Mucosa of rectum (tissue), 2 donors: Measurements from ENCODE around the gene COPS9.

Source experiments
- H3K27ac ChIP-seq, 2 donors: one replicate each; pipeline ENCODE4 v1.7.0; 2013; ENCODE audit warnings: inconsistent platforms in 2 of 2, low read depth in 2 of 2, low read length in 2 of 2
- H3K27me3 ChIP-seq, 2 donors: one replicate each; pipeline ENCODE4 v1.7.0; 2013; ENCODE audit warnings: low read length in 2 of 2; ENCODE audit not compliant: control insufficient read depth in 2 of 2, insufficient read depth in 2 of 2
- H3K36me3 ChIP-seq, 2 donors: one replicate each; pipeline ENCODE4 v1.7.0; 2013; ENCODE audit warnings: low read length in 2 of 2; ENCODE audit not compliant: control insufficient read depth in 2 of 2, insufficient read depth in 2 of 2
- H3K4me1 ChIP-seq, 2 donors: one replicate each; pipeline ENCODE4 v1.7.0; 2013; ENCODE audit warnings: low read length in 2 of 2, mild to moderate bottlenecking in 1 of 2; ENCODE audit not compliant: control insufficient read depth in 2 of 2, insufficient read depth in 2 of 2
- H3K4me3 ChIP-seq, 2 donors: one replicate each; pipeline ENCODE4 v1.7.0; 2013; ENCODE audit warnings: low read length in 2 of 2
- H3K9ac ChIP-seq, 2 donors: one replicate each; pipeline ENCODE4 v1.7.0; 2013; ENCODE audit warnings: low read length in 2 of 2, low read depth in 1 of 2, mild to moderate bottlenecking in 1 of 2
- H3K9me3 ChIP-seq, 2 donors: one replicate each; pipeline ENCODE4 v1.7.0; 2013; ENCODE audit warnings: low read length in 2 of 2; ENCODE audit not compliant: control insufficient read depth in 2 of 2
- donor health status: healthy.
- donor health status: Normal muscosa, but diverticular disease.

COPS9 gene

DNA sequence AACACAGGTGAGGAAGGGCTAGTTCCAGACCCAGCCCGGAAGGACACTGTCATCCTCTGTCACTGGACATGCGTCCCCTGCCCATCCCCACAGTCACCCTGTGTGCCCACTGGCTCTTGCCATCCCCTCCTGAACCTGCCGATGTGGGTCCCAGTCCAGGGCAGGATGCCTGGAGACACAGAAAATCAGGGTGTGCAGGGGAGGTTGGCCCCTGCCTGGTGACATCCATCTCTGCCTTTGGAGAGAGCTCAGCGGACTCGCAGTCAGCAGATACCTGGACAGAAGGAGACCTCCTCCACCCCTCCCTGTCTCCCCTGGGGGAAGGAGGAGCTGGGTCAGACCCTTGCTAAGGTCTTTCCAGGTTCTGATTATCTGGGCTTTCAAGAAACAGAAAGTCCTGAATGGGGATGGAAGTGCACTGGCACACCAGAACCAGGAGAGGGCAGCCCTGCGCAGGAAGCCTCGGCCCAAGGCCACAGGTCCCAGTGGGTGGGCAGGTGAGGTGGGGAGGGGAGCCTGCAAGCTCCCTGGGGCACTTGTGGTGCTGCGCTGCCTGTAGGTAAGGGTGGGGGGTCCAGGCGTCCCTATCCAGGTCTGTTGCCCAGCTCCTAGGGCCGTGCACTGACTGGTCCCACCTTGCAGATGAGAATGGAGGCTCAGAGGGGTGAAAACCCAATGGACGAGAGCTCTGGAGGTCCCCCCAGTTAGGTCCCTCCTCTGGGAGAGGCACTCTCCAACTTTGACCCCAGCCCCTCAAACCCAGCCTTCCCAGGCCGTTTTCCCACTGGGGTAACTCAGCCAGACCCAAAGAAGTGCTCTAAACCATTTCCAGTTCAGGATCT, 14.1 kb upstream of the COPS9 start:
- Histone ChIP-seq H3K27ac (no peak overlapping the region), H3K4me1 (no peaks in the 10 kb centered on the region), H3K27me3 (peaks cover 2 to 4% of the 10 kb centered on the region in 2 donors), H3K9ac (no peak overlapping the region), H3K9me3 (no peaks in the 10 kb centered on the region), H3K4me3 (no peak overlapping the region), H3K36me3 (no peaks in the 10 kb centered on the region)

DNA sequence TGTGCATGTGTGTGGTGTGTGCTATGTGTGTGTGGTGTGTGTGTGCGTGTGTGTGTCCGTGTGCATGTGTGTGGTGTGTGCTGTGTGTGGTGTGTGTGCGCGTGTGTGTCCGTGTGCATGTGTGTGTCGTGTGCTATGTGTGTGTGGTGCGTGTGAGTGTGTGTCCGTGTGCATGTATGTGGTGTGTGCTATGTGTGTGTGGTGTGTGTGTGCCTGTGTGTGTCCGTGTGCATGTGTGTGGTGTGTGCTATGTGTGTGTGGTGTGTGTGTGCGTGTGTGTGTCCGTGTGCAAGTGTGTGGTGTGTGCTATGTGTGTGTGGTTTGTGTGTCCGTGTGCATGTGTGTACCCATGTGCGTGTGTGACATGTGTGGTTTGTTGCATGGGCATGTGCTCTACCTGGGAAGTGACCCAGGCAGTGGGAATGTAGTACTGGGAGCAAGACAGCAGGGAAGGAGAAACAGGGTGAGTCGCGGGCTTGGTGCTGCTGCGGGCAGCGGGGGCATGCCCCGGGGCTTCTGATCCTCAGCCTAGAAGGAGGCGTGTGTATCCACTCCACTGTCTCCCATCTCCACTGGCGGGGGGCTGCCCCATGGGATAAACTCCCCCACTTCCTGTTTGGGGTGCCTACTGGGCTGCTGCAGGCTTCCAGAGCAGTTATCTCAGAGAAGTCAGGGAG, 11.9 kb upstream of the COPS9 start:
- H3K36me3 ChIP-seq, result no peaks in the 10 kb centered on the region
- H3K27me3 ChIP-seq, result peaks cover 2 to 7% of the 10 kb centered on the region in 2 donors
- H3K4me3 ChIP-seq, result no peak overlapping the region
- H3K27ac ChIP-seq, result no peak overlapping the region
- no peaks in the 10 kb centered on the region for H3K9me3 ChIP-seq
- no peak overlapping the region for H3K9ac ChIP-seq
- H3K4me1 ChIP-seq, result no peaks in the 10 kb centered on the region

DNA sequence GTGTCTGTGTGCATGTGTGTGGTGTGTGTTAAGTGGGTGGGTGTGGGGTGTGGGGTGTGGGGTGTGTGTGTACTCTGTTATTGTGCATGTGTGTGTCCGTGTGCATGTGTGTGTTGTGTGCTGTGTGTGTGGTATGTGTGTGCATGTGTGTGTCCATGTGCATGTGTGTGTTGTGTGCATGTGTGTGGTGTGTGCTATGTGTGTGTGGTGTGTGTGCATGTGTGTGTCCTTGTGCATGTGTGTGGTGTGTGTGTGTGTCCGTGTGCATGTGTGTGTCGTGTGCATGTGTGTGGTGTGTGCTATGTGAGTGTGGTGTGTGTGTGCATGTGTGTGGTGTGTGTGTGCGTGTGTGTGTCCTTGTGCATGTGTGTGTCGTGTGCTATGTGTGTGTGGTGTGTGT, 11.3 kb upstream of the COPS9 start:
- Histone ChIP-seq H3K4me3 (no peak overlapping the region), H3K36me3 (no peaks in the 10 kb centered on the region), H3K9ac (no peak overlapping the region), H3K27ac (no peak overlapping the region), H3K27me3 (peaks cover 2 to 9% of the 10 kb centered on the region in 2 donors), H3K9me3 (no peaks in the 10 kb centered on the region), H3K4me1 (no peaks in the 10 kb centered on the region)

DNA sequence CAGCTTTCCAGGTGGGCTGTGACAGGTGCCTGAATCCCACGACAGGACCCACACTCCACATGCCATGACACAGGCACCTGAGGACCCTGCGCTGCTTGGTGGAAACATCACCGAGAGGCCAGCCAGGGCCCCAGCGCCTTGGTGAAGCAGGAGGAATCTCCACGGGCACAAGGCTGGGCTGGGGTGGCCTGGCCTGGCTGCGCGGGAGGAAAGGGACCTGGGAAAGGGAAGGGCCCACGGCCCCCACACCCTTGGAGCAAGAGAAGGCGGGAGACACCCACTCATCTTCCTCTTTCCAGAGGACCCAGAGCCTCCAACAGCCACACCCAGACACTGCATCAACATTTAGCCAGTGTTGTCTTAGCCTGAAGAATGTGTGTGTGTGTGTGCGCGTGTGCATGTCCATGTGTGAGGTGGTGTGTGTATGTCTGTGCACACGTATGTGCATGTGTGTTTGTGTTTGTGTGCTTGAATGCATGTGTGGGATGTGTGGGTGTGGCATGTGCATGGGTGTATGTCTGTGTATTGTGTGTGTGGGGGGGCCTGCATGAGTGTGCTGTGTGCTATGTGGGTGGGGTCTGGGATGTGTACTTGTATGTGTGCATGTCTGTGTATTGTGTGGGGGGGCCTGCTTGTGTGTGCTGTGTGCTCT, 10.6 kb upstream of the COPS9 start:
- no peak overlapping the region for H3K4me3 ChIP-seq
- no peak overlapping the region for H3K27ac ChIP-seq
- H3K9ac ChIP-seq, result no peak overlapping the region
- no peaks in the 10 kb centered on the region for H3K9me3 ChIP-seq
- H3K27me3 ChIP-seq, result peaks cover 2 to 14% of the 10 kb centered on the region in 2 donors
- no peaks in the 10 kb centered on the region for H3K4me1 ChIP-seq
- H3K36me3 ChIP-seq, result no peaks in the 10 kb centered on the region

DNA sequence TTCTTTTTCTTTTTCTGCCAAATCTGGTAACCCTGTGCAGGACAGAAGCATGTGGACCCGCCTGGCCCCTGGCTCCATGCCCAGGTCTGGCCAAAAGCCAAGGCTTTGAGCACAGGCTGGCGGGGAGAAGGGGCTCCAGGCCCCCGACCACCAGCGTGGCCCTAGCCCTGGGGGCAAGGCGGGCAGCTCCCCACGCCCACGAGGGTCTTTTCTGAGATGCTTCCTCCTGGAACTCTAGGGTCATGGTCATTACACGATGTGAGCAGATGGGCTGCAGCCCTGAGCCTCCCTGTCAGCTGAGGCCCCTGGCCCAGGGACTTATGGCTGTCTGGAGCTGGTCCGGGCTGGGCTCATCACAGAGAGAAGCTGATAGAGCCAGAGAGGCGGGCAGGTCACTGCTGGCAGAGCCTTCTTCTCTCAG, 10.0 kb upstream of the COPS9 start:
- H3K27ac ChIP-seq, result no peak overlapping the region
- no peak overlapping the region for H3K9ac ChIP-seq
- H3K27me3 ChIP-seq, result peaks cover 2 to 14% of the 10 kb centered on the region in 2 donors
- H3K4me1 ChIP-seq, result no peaks in the 10 kb centered on the region
- no peak overlapping the region for H3K4me3 ChIP-seq
- H3K9me3 ChIP-seq, result no peaks in the 10 kb centered on the region
- H3K36me3 ChIP-seq, result no peaks in the 10 kb centered on the region

DNA sequence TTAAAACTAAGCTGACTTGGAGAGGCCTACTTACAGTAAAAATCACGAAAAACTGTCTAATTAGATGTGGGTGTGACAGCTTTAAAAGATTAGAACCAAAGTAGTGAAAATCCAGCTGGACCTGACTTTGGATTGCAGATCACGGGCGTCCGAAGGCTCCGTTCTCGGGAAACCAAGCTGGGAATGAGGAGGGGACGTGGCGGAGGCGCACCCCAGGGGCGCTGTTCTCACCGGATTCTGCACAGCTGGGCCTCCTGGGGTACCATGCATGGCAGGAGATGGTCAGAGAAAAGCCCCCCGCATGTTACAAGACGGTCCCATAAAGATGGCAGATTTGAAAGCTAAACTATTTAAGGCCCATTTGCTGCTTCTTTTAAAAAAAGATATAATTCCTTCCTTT, 9.4 kb upstream of the COPS9 start:
- H3K36me3 ChIP-seq, result no peaks in the 10 kb centered on the region
- H3K4me1 ChIP-seq, result no peaks in the 10 kb centered on the region
- H3K9ac ChIP-seq, result no peak overlapping the region
- H3K27me3 ChIP-seq, result peaks cover 2 to 14% of the 10 kb centered on the region in 2 donors
- H3K9me3 ChIP-seq, result no peaks in the 10 kb centered on the region
- no peak overlapping the region for H3K27ac ChIP-seq
- no peak overlapping the region for H3K4me3 ChIP-seq

DNA sequence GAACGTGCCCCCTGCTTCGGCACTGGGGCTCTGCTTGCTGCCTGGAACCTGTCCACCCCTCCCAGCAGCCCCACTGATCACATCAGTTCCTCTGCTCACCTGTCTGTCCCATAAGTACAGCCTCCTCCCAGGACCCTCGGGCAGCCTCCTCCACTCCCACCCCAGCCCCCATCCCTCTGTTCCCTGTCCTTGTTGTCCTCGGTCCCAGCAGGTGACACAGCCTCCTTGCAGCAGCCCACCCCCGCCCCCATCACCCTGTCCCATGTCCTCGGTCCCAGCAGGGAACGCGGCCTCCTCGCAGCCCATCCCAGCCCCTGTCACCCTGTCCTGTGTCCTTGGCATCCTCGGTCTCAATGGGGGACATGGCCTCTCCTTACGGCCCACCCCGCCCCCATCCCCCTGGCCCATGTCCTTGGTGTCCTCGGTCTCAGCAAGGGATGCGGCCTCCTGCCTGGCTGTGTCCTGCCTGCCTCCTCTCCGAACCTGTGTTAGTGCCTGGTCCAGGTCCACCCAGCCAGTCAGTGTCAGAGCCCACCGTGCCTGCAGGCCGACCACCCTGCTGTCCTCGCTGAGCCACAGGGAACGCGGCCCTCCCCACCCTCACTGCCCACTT, 8.7 kb upstream of the COPS9 start:
- Histone ChIP-seq H3K36me3 (no peaks in the 10 kb centered on the region), H3K4me3 (no peak overlapping the region), H3K9me3 (no peaks in the 10 kb centered on the region), H3K27ac (no peak overlapping the region), H3K4me1 (no peaks in the 10 kb centered on the region), H3K9ac (no peak overlapping the region), H3K27me3 (peaks cover 2 to 10% of the 10 kb centered on the region in 2 donors)

DNA sequence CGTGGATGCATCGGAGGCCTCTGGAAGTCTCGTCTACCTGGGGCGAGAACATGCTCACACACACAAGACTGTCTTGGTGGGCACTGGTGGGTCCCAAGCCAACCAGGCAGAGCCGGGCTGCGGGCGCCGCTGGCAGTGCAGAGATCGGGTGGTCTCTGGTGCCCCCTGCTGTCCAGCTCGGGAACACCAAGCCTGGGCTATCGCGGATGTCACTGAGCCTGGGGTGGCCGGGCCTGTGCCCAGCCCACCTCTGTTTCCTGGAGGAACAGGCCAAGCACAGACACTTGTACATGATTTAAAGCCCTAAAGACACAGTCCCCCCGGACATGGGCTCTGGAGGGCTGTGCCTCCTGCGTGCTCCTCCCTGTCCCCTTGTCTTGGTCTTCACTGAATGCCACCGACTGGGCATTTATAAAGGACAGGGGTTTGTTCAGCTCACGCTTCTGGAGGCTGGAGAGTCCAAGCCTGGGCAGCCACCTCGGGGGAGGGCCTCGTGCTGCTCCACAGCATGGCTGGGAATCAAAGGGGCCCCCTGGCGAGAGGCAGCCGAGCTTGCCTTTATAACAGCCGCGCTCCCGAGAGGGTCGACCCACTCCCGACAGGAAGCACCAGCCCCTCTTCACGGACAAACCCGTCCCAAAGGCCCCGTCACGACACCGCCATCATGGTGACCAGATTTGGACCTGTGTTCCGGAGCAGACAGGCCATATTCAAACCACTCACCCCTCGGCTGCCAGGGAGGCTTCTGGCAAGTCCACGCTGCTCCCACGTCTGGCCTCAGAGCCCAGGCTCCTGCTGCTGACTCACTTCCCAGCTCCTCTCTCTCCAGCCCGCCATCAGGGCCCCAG, 7.9 kb upstream of the COPS9 start:
- H3K9ac ChIP-seq, result no peak overlapping the region

DNA sequence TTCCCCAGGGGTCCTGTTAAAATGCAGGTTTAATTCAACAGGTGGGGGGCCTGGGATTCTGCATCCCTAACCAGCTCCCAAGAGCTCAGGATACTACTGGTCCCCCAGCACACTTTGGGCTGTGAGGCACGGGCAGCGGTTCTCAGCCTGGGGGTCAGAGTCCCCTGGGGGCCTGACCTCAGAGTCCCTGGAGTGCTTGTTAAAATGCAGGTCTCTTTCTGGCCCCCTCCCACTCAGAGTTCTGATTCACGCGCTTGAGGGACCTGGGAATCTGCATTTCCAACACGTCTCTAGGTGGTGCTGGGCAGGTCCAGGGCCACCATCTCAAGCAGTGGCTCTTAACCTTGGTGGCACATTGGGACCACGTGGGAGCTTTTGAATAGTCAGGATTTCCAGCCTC, 7.2 kb upstream of the COPS9 start:
- no peak overlapping the region for H3K4me3 ChIP-seq
- peaks cover 0 to 10% of the 10 kb centered on the region in 2 donors for H3K27me3 ChIP-seq
- H3K9me3 ChIP-seq, result no peaks in the 10 kb centered on the region
- H3K4me1 ChIP-seq, result no peaks in the 10 kb centered on the region
- H3K27ac ChIP-seq, result no peak overlapping the region
- no peaks in the 10 kb centered on the region for H3K36me3 ChIP-seq
- H3K9ac ChIP-seq, result no peak overlapping the region

More for the DNA sequence above, 7.9 kb upstream of the COPS9 start:
- no peak overlapping the region for H3K4me3 ChIP-seq
- no peak overlapping the region for H3K27ac ChIP-seq
- H3K27me3 ChIP-seq, result peaks cover 0 to 10% of the 10 kb centered on the region in 2 donors
- H3K4me1 ChIP-seq, result no peaks in the 10 kb centered on the region
- no peaks in the 10 kb centered on the region for H3K36me3 ChIP-seq
- no peaks in the 10 kb centered on the region for H3K9me3 ChIP-seq
